COR-L47 (cell line): ENCODE results near the gene CYCS.
A peak's percentile ranks its signal among the peaks of the same experiment; 100 is the strongest.
"Not testable (repeated sequence)": the region's sequence is repeated elsewhere in the genome, so short reads cannot be mapped to it uniquely, and the experiment has no call there.

Source experiments
- DNase-seq: peaks from one replicate; lab custom pipeline; 2025; lab: John Stamatoyannopoulos, UW

Gene CYCS

GRCh38 chr7:25118048-25118753 is 6.9 kb downstream of the CYCS start:
- DNase-seq = no peak

DNA sequence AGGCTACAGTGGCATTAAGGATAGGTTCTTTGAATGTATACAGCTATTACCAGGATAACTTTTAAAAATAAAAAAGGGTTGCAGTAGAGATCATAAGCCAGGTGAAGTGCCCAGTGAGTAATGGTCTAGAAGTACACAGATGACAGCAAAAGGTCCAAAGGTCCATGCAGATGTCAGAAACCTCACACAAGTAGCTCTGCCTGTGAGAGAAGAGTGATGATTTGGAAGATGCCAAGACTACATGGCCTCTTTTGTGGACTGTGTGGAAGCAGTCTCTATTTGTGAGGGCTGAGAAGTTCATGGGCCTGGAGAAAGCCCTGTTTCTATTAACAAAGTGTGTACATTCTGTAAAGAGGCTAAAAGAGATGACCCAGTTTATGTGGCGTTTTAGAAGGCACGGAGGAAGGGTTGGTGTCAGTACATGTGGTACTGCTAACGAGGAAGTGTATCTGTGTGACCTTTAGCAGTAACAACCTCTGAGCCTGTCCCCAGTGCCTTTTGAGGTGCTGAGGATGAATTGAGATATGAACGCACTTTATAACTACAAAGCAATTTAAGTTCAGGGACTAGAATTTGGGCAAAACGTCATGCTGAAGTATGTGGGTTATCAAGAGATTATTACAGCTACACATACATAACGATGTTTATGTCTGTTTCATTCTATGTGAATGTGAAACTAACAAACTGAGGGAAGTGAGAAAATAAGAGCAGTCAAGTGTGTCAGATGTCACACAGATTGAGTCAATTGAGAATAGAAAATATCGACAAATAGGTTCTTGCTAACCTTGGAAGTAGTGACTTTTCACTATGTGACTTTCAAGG is 7.6 kb downstream of the CYCS start:
- DNase-seq = no peak

GRCh38 chr7:25116621-25117020 is 8.4 kb downstream of the CYCS start:
- no peak for DNase-seq

GRCh38 chr7:25110514-25110913 is 14.5 kb downstream of the CYCS start:
- not testable (repeated sequence) for DNase-seq

DNA sequence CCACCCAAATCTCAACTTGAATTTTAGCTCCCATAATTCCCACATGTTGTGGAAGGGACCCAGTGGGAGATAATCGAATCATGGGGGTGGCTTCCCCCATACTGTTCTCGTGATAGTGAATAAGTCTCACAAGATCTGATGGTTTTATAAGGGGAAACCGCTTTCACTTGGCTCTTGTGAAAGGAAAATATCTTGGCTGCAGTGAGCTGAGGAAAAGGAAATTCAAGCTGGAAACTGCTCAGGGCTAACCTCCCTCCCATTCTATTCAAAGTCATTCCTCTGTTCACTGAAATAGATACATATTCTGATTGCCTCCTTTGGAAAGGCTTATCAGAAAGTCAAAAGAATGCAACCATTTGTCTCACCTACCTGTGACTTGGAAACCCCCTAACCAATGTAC is 15.8 kb downstream of the CYCS start:
- no peak for DNase-seq

DNA sequence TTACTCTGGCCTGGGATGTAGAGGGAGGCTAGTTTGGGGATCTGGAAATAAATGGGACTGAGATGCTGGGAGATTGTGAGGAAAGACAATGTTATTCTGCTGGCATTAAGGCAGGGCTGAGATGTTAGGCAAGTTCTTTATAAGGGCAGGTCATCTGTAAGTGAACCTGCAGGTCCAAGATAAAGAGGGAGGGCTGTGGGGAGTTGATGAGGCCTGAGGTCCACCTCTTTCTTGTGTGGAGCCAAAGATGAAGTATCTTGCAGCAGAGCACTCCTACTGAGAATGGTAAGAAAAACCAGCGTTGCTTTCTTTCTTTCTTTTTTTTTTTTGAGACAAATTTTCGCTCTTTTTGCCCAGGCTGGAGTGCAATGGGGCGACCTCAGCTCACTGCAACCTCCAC is 19.1 kb downstream of the CYCS start:
- DNase-seq = no peak

DNA sequence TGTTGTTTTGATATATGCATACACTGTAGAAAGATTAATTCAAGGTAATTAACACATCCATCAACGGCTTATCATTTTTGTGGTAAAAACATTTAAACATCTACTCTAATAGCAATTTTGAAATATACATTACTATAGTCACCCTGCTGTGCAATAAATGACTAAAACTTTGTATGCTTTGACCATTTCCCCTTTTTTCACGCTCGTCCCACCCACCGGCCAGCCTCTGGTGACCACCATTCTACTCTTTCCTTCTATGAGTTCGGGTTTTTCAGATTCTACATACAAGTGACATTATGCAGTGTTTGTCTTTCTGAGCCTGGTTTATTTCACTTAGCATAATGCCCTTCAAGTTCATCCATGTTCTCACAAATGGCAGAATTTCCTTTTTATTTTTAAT is 21.3 kb downstream of the CYCS start:
- DNase-seq = no peak

GRCh38 chr7:25101817-25102216 is 23.2 kb downstream of the CYCS start:
- no peak for DNase-seq

- DNase-seq = peak; percentile 63
Observed at GRCh38 chr7:25098096-25099046, 26.7 kb downstream of the CYCS start.

DNA sequence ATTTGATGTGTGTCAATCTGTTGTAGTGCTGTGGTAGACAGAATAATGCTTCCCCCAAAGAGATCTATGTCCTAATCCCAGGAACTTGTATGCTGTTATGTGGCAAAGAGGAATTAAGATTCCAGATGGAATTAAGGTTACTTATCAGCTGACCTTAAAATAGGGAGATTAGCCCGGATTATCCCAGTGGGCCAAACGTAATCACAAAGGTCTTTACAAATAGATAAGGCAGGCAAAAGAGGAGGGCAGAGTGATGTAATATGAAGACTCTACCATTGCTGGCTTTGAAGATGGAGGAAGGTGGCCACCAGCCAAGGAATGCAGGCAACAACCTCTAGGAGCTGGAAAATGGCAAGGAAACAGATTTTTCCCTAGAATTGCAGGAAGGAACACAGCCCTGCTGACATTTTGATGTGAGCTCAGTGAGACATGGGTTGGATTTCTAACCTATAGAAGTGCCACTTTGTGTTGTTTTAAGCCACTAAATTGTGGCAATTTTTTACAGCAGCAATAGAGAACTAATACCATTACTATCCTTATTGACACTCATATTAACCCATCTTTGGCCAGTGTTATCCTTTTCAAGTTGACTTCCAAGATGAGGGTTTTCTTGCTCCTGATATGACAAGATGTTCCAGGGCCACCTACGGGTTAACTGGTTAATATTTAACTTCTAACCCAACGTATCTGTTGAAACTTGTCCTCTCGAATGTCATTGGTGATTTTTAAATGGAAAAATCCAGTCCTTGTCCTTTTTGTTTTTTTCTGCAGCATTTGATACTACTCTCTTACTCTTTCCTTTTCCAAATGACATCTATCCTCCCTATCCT is 29.3 kb downstream of the CYCS start:
- DNase-seq = no peak

GRCh38 chr7:25093268-25093826 is 31.7 kb downstream of the CYCS start:
- DNase-seq = peak; percentile 53

GRCh38 chr7:25091779-25092178 is 33.3 kb downstream of the CYCS start:
- no peak for DNase-seq

DNA sequence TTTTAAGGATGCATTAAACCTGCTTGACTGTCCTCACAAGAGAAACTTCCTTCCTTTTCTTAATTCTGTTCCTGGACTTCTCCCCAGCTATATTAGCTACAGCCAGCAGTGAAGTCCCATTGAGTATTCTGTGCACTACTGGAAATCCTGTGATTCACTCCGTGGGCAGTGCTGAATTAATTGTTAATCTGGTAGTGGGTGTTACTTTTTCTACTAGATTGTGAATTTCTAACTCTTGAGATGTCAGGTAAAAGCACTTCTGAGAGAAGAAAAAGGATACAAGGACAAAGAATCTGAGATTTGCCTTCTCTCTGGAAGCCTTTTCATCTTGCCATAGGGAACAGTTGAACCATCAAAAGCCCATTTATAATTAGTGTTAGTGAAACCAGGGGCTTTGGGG is 33.9 kb downstream of the CYCS start:
- no peak for DNase-seq

- no peak for DNase-seq
Observed at GRCh38 chr7:25090374-25090773, 34.7 kb downstream of the CYCS start.

- no peak for DNase-seq
Observed at GRCh38 chr7:25087855-25088254, 37.2 kb downstream of the CYCS start.

GRCh38 chr7:25084821-25085220 is 40.2 kb downstream of the CYCS start:
- no peak for DNase-seq

GRCh38 chr7:25083201-25083600 is 41.9 kb downstream of the CYCS start:
- DNase-seq = no peak

DNA sequence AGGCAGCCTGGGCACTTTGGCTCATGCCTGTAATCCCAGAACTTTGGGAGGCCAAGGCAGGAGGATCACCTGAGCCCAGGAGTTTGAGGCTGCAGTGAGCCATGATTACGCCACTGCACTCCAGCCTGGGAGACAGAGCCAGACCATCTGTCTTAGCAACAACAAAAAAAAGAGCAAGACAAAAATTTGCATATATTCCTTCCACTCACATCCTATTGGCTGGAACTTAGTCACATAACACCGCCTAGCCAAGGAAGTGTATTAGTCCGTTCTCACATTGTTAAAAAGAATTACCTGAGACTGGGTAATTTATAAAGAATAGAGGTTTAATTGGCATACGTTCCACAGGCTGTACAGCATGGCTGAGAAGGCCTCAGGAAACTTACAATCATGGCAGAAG is 43.0 kb downstream of the CYCS start:
- not testable (repeated sequence) for DNase-seq

DNA sequence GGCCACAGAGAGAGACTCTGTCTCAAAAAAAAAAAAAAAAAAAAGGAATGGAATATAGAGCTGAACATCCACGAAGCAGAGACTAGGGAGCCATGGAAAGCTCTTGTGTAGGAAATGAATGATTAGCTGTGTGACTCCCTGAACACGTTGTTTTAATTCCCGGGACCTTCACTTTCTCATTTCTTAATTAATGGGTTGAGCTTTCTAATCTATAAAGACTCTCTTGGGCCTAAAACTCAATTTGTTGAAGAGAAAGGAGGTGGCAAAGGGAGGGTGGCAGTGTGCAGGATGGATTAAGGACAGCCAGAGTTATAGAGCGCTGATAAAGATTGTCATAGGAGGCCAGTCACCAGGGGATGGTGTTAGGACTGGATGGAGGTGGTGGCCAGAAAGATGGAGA is 48.0 kb downstream of the CYCS start:
- DNase-seq = no peak

DNA sequence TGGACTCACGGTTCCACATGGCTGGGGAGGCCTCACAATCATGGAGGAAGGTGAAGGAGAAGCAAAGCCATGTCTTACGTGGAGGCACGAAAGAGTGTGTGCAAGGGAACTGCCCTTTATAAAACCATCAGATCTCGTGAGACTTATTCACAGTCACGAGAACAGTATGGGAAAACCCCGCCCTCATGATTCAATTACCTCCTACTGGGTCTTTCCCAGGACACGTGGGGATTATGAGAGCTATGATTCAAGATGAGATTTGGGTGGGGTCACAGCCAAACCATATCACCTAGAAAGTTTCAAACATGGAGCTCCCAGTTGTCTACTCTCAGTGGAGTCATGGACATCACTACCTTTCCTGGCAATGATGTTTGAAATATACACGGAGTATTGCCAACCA is 49.6 kb downstream of the CYCS start:
- DNase-seq = no peak

GRCh38 chr7:25073451-25073850 is 51.6 kb downstream of the CYCS start:
- DNase-seq = no peak
